HepG2 (cell line): ENCODE measurements around the gene SEC62. TPM values are rescaled to one million over a fixed set of nuclear protein-coding genes. Genes with fewer than 3 reads are reported as not detected.
A peak's percentile ranks its signal among the peaks of the same experiment; 100 is the strongest.

Source experiments
- AGO2 ChIP-seq: fragments of 200-400 bp; formaldehyde crosslinking; optimal IDR thresholded peaks from 2 replicates; pipeline ENCODE3; 2017; ENCODE audit warnings: mild to moderate bottlenecking, low read depth, low read length, moderate library complexity
- ATAD3A ChIP-seq: sonication (generic); formaldehyde crosslinking; IDR thresholded peaks from 2 replicates; pipeline ENCODE4 v1.4.0; 2020; ENCODE audit warnings: missing genetic modification reagents
- EHMT2 ChIP-seq: fragments of 200-600 bp; sonication (generic); IDR thresholded peaks from 2 replicates; pipeline ENCODE4 v1.7.0; 2017; ENCODE audit warnings: antibody characterized with exemption, low read depth, low read length, borderline replicate concordance
- FOSL1 ChIP-seq: sonication (generic); formaldehyde crosslinking; IDR thresholded peaks from 2 replicates; pipeline ENCODE4 v1.9.0; 2021; ENCODE audit warnings: missing genetic modification reagents, borderline replicate concordance
- GZF1 ChIP-seq: sonication (generic); formaldehyde crosslinking; IDR thresholded peaks from 2 replicates; pipeline ENCODE4 v1.5.1; 2020; ENCODE audit warnings: mild to moderate bottlenecking, missing genetic modification reagents
- KAT7 ChIP-seq: IDR thresholded peaks from 2 replicates; pipeline ENCODE4 v1.6.1; 2018; ENCODE audit warnings: borderline replicate concordance, missing compliant biosample characterization
- MNT ChIP-seq: fragments of 450-650 bp; IDR thresholded peaks from 2 replicates; pipeline ENCODE4 v1.6.1; 2016
- MZF1 ChIP-seq: sonication (generic); formaldehyde crosslinking; IDR thresholded peaks from 2 replicates; pipeline ENCODE4 v1.8.1; 2023; ENCODE audit warnings: mild to moderate bottlenecking, missing genetic modification reagents, borderline replicate concordance
- NFIC ChIP-seq: IDR thresholded peaks from 2 replicates; pipeline ENCODE4 v1.6.1; 2012; ENCODE audit warnings: mild to moderate bottlenecking, low read length, inconsistent platforms
- PCBP1 ChIP-seq: fragments of 200-400 bp; formaldehyde crosslinking; IDR thresholded peaks from 2 replicates; pipeline ENCODE4 v1.6.1; 2017; ENCODE audit warnings: mild to moderate bottlenecking, low read depth, low read length, borderline replicate concordance
- RBAK ChIP-seq: sonication (generic); formaldehyde crosslinking; IDR thresholded peaks from 2 replicates; pipeline ENCODE4 v1.5.1; 2020; ENCODE audit warnings: mild to moderate bottlenecking, missing genetic modification reagents
- RFXANK ChIP-seq: IDR thresholded peaks from 2 replicates; pipeline ENCODE4 v1.6.1; 2016
- SMAD3 ChIP-seq: sonication (generic); formaldehyde crosslinking; IDR thresholded peaks from 2 replicates; pipeline ENCODE4 v1.4.0; 2020; ENCODE audit warnings: missing genetic modification reagents
- SOX6 ChIP-seq, 2 experiments: fragments of 450-650 bp in 1 of 2; sonication (generic) in 1 of 2; formaldehyde crosslinking in 1 of 2; IDR thresholded peaks; 2 replicates each; pipeline versions ENCODE4 v1.4.0 to v1.6.1; 2017 to 2020; ENCODE audit warnings: antibody characterized with exemption in 1 of 2, mild to moderate bottlenecking in 1 of 2, missing genetic modification reagents in 1 of 2
- SRSF4 ChIP-seq: fragments of 200-400 bp; formaldehyde crosslinking; IDR thresholded peaks from one replicate; pipeline ENCODE4 v1.6.1; 2018; ENCODE audit warnings: mild to moderate bottlenecking, low read depth, low read length, moderate library complexity; ENCODE audit not compliant: poor library complexity, severe bottlenecking
- STAT5B ChIP-seq: sonication (generic); formaldehyde crosslinking; IDR thresholded peaks from 2 replicates; pipeline ENCODE4 v1.4.0; 2020; ENCODE audit warnings: missing genetic modification reagents
- TEAD3 ChIP-seq: optimal IDR thresholded peaks from 2 replicates; pipeline ENCODE3; 2016; ENCODE audit warnings: borderline replicate concordance
- YY1 ChIP-seq: IDR thresholded peaks from 2 replicates; pipeline ENCODE4 v1.6.1; 2011; ENCODE audit warnings: low read length, low read depth, moderate library complexity, mild to moderate bottlenecking; ENCODE audit not compliant: insufficient read depth, insufficient replicate concordance
- ZNF121 ChIP-seq: sonication (generic); formaldehyde crosslinking; IDR thresholded peaks from 2 replicates; pipeline ENCODE4 v1.5.0; 2020; ENCODE audit warnings: mild to moderate bottlenecking, missing genetic modification reagents
- ZNF224 ChIP-seq: sonication (generic); formaldehyde crosslinking; IDR thresholded peaks from 2 replicates; pipeline ENCODE4 v1.5.0; 2020; ENCODE audit warnings: mild to moderate bottlenecking, missing genetic modification reagents
- ZNF234 ChIP-seq: sonication (generic); formaldehyde crosslinking; conservative IDR thresholded peaks from 2 replicates; pipeline ENCODE4 v1.5.1; 2020; ENCODE audit warnings: mild to moderate bottlenecking, missing genetic modification reagents
- ZNF253 ChIP-seq: sonication (generic); formaldehyde crosslinking; IDR thresholded peaks from 2 replicates; pipeline ENCODE4 v1.8.0; 2022; ENCODE audit warnings: mild to moderate bottlenecking, missing genetic modification reagents, borderline replicate concordance
- ZNF264 ChIP-seq: sonication (generic); formaldehyde crosslinking; IDR thresholded peaks from 2 replicates; pipeline ENCODE4 v1.4.0; 2020; ENCODE audit warnings: missing genetic modification reagents
- ZNF329 ChIP-seq: sonication (generic); formaldehyde crosslinking; IDR thresholded peaks from 2 replicates; pipeline ENCODE4 v1.9.0; 2021; ENCODE audit warnings: low read depth, mild to moderate bottlenecking, missing genetic modification reagents
- ZNF484 ChIP-seq: sonication (generic); formaldehyde crosslinking; IDR thresholded peaks from 2 replicates; pipeline ENCODE4 v1.5.1; 2020; ENCODE audit warnings: mild to moderate bottlenecking, low read depth, missing genetic modification reagents, borderline replicate concordance
- ZNF501 ChIP-seq: sonication (generic); formaldehyde crosslinking; IDR thresholded peaks from 2 replicates; pipeline ENCODE4 v1.5.1; 2020; ENCODE audit warnings: mild to moderate bottlenecking, moderate library complexity, missing genetic modification reagents
- ZNF549 ChIP-seq: sonication (generic); formaldehyde crosslinking; IDR thresholded peaks from 2 replicates; pipeline ENCODE4 v1.5.0; 2020; ENCODE audit warnings: missing genetic modification reagents
- ZNF577 ChIP-seq: sonication (generic); formaldehyde crosslinking; IDR thresholded peaks from 2 replicates; pipeline ENCODE4 v1.4.0; 2020; ENCODE audit warnings: mild to moderate bottlenecking, low read depth, missing genetic modification reagents, borderline replicate concordance
- polyA plus RNA-seq, 8 experiments: library from polyadenylated mRNA; depleted of rRNA in 3 of 8; stranded (reverse) in 7 of 8; unstranded in 1 of 8; fragments of >200 nt; fragmentation: Illumina TruSeq in 4 of 8; extraction: Trizol in 4 of 8; gene quantifications; 2 replicates each; pipeline versions ENCODE4 v1.2.1 to v1.2.3, GENCODE V29; 2011 to 2016; ENCODE audit warnings: low read depth in 4 of 8, missing spikeins in 1 of 8, mixed read lengths in 1 of 8; ENCODE audit not compliant: insufficient read depth in 1 of 8
- total RNA-seq, 5 experiments: library from RNA; depleted of rRNA; stranded (reverse); fragments of >200 nt; fragmentation: Illumina TruSeq; extraction: Trizol; gene quantifications; 2 replicates each; pipeline ENCODE4 v1.2.3, GENCODE V29; 2016; ENCODE audit warnings: low read depth in 1 of 5
- TF ChIP-seq, protein P1 (sequence below): sonication (generic); formaldehyde crosslinking; IDR thresholded peaks from 2 replicates; pipeline ENCODE4 v1.5.0; 2020; ENCODE audit warnings: missing genetic modification reagents
- TF ChIP-seq, protein P2 (sequence below): sonication (generic); formaldehyde crosslinking; IDR thresholded peaks from 2 replicates; pipeline ENCODE4 v1.8.1; 2023; ENCODE audit warnings: mild to moderate bottlenecking, inconsistent platforms, moderate library complexity, missing genetic modification reagents, borderline replicate concordance

The SEC62 gene
- total and polyA plus RNA-seq, 2 of the 13 experiments (the other 11 are each of a cell fraction or from before 2014, with no cell fraction given) = 54.0 to 68.7 TPM

DNA sequence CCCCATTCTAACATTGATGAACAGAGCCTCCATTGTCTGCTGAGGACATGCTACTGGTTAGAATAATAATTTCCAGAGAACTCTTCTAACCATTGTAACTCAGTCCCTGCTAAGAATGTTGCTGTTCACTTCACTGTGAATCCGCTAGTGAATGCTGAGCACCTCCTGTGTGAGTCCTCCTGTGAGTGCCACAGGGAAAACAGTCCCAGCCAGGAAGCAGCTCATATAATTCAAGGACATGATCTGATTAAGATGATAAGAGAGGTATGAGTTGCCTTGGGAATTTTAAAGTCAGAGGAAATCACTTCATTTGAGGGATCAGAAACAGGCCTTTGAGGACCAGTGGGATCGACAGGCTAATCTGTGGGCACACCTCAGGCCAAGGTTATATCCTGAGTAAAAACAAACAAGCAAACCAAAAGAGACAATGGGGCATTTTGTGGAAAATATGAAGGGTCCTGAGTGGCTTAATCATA, 37.3 kb downstream of the SEC62 start (continued):
- TF ChIP-seq, protein P1, sequence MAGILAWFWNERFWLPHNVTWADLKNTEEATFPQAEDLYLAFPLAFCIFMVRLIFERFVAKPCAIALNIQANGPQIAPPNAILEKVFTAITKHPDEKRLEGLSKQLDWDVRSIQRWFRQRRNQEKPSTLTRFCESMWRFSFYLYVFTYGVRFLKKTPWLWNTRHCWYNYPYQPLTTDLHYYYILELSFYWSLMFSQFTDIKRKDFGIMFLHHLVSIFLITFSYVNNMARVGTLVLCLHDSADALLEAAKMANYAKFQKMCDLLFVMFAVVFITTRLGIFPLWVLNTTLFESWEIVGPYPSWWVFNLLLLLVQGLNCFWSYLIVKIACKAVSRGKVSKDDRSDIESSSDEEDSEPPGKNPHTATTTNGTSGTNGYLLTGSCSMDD = no peak
- TF ChIP-seq TEAD3 (CRISPR knock-in tag) (peak; percentile 74), MNT (no peak), PCBP1 (no peak), ZNF329 (CRISPR knock-in tag) (no peak), ATAD3A (no peak), YY1 (no peak), EHMT2 (no peak; the same call in 1 of the 2 replicates), ZNF253 (CRISPR knock-in tag) (no peak), NFIC (peak; percentile 58; the same call in 1 of the 2 replicates), ZNF577 (CRISPR knock-in tag) (no peak), ZNF484 (no peak), ZNF234 (CRISPR knock-in tag) (no peak), SMAD3 (CRISPR knock-in tag) (0 out of 2 replicates have a peak, but pooled peaks have one; percentile 15), KAT7 (0 out of 2 replicates have a peak, but pooled peaks have one; percentile 48), ZNF264 (peak; percentile 44; the same call in 1 of the 2 replicates), ZNF121 (CRISPR knock-in tag) (no peak), SRSF4 (no peak), FOSL1 (CRISPR knock-in tag) (no peak), AGO2 (no peak), ZNF501 (CRISPR knock-in tag) (peak; percentile 26; the same call in 1 of the 2 replicates), RFXANK (CRISPR knock-in tag) (no peak), GZF1 (CRISPR knock-in tag) (no peak), RBAK (no peak), ZNF549 (CRISPR knock-in tag) (no peak), STAT5B (CRISPR knock-in tag) (no peak), MZF1 (CRISPR knock-in tag) (no peak), ZNF224 (no peak), SOX6 (IDR thresholded peaks at IDR 0.05) (no peak), SOX6 (CRISPR knock-in tag; IDR thresholded peaks at IDR 0.05) (peak; percentile 89)
- TF ChIP-seq, protein P2, sequence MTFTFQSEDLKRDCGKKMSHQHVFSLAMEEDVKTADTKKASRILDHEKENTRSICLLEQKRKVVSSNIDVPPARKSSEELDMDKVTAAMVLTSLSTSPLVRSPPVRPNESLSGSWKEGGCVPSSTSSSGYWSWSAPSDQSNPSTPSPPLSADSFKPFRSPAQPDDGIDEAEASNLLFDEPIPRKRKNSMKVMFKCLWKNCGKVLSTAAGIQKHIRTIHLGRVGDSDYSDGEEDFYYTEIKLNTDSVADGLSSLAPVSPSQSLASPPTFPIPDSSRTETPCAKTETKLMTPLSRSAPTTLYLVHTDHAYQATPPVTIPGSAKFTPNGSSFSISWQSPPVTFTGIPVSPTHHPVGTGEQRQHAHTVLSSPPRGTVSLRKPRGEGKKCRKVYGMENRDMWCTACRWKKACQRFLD (CRISPR knock-in tag) = no peak
